Small intestine (tissue), 7 donors: ENCODE measurements around the gene MIEF1. TPM values are rescaled to one million over a fixed set of nuclear protein-coding genes. Genes with fewer than 3 reads are reported as not detected.

ENCODE experiments used
- DNase-seq, 2 donors: peaks; one replicate each; pipeline versions ENCODE4 v3.0.0 to v3.0.0-alpha.2; 2013
- FAIRE-seq: peaks from 2 replicates; lab custom pipeline; 2012; peaks lifted over from hg19 to GRCh38; lab: Jason Lieb, UNC
- H3K27ac ChIP-seq, 3 donors: one replicate each; pipeline ENCODE4 v1.5.1; 2013; ENCODE audit warnings: low read length in 2 of 3, mild to moderate bottlenecking in 2 of 3, control low read depth in 1 of 3, inconsistent platforms in 1 of 3, low read depth in 1 of 3, moderate library complexity in 1 of 3
- H3K27me3 ChIP-seq, 3 donors: one replicate each; pipeline ENCODE4 v1.6.1; 2013; ENCODE audit warnings: low read length in 3 of 3, inconsistent platforms in 1 of 3; ENCODE audit not compliant: control insufficient read depth in 3 of 3, insufficient read depth in 3 of 3
- H3K36me3 ChIP-seq, 3 donors: one replicate each; pipeline ENCODE4 v1.6.1; 2013; ENCODE audit warnings: low read length in 3 of 3, inconsistent platforms in 1 of 3, low read depth in 1 of 3, mild to moderate bottlenecking in 1 of 3, moderate library complexity in 1 of 3; ENCODE audit not compliant: control insufficient read depth in 3 of 3, insufficient read depth in 2 of 3
- H3K4me1 ChIP-seq, 3 donors: one replicate each; pipeline ENCODE4 v1.6.1; 2013; ENCODE audit warnings: low read length in 2 of 3, inconsistent platforms in 1 of 3, low read depth in 1 of 3, mild to moderate bottlenecking in 1 of 3, moderate library complexity in 1 of 3; ENCODE audit not compliant: control insufficient read depth in 3 of 3, insufficient read depth in 2 of 3
- H3K4me3 ChIP-seq, 3 donors: one replicate each; pipeline ENCODE4 v1.5.1; 2013; ENCODE audit warnings: low read length in 3 of 3, control low read depth in 1 of 3, inconsistent platforms in 1 of 3, low read depth in 1 of 3, mild to moderate bottlenecking in 1 of 3, moderate library complexity in 1 of 3
- H3K9me3 ChIP-seq, 2 donors: one replicate each; pipeline ENCODE4 v1.6.1; 2013; ENCODE audit warnings: low read depth in 1 of 2, low read length in 1 of 2; ENCODE audit not compliant: control insufficient read depth in 2 of 2, insufficient read depth in 1 of 2
- WGBS, 3 donors: extraction: QIAGEN DNeasy Blood & Tissue Kit; methylation state at CpG; one replicate each; pipeline ENCODE4 v1.1.7; 2013; 5-methylcytosine and 5-hydroxymethylcytosine counted together
- polyA plus RNA-seq, 4 donors: library from polyadenylated mRNA; stranded (reverse) in 3 of 4; unstranded in 1 of 4; fragments of 200-250 nt in 3 of 4; fragments of 120-200 nt in 1 of 4; gene quantifications; one replicate each; pipeline versions ENCODE4 v1.2.1 to v1.2.3, GENCODE V29; 2013
- donor health status: healthy with polysubstance abuse.
- donor health status: control.
- donor health status: control.
- donor health status: Bipolar disorder and iron deficiency.
- donor health status: healthy.

MIEF1 gene
- polyA plus RNA-seq, 4 donors, result 12.2 to 37.5 (median 18.7) TPM

GRCh38 chr22:39467390-39467895 is 34.6 kb upstream of the MIEF1 start:
- FAIRE-seq (no peak), DNase-seq (peak in 1 of 2 donors; percentile 34)
- Histone ChIP-seq H3K4me1 (peaks cover 0 to 79% (median 6%) of the 10 kb centered on the region in 3 donors), H3K27me3 (no peaks in the 10 kb centered on the region), H3K36me3 (peaks cover 0 to 6% (median 0%) of the 10 kb centered on the region in 3 donors), H3K9me3 (no peaks in the 10 kb centered on the region), H3K4me3 (no peak overlapping the region), H3K27ac (peak overlapping the region; percentile 93 to 99 (median 99))
- WGBS, 3 donors, result 49 to 75% (median 56%) methylated on average over 17 of the region's 17 CpGs

DNA sequence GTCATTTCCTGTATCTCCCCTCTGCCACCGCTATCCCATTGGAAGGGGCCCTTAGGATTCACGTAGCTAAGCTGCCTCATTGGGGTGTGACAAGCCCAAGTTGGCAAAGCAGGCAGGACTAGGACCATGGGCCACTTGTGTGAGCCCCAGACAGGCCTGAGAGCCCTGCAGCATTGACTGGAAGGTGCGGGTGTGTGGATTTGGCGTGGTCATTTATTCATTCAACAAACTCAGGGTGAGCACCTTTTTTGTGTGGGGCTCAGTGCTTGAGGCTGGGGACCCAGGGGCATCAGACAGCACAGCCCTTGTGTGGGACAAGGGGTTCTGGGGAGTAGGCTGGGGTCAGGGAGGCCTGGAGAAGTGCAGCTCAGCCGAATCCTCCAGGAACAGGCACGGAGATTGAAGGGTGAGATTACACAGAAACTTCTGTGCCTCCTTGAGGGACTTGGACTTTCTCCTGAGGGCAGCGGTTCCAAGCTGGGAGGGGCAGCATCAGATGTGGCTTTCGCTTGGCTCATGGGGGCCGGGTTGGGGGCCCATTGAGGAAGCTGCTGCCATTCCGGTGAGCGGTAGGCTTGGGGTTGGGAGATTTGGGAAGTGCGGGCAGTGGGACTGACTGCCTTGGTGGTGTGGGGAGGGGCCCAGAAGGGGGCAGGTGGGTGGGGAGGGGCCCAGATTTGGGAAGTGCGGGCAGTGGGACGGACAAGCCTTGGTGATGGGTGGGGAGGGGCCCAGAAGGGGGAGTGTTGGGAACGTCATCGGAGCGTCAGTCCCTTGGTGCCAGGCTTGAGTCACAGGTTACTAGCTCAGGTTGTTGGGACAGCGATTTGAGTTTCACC is 33.4 kb upstream of the MIEF1 start:
- Histone ChIP-seq H3K36me3 (peaks cover 0 to 6% (median 0%) of the 10 kb centered on the region in 3 donors), H3K27me3 (no peaks in the 10 kb centered on the region), H3K4me3 (peak overlapping the region in 2 of 3 donors; percentile 52 to 64), H3K4me1 (peaks cover 0 to 86% (median 6%) of the 10 kb centered on the region in 3 donors), H3K27ac (peak overlapping the region; percentile 93 to 99 (median 99)), H3K9me3 (no peaks in the 10 kb centered on the region)
- WGBS, 3 donors, result 27 to 59% (median 44%) methylated on average over 17 to 18 of the region's 18 CpGs
- peak; percentile 95 to 96 for DNase-seq
- no peak for FAIRE-seq

DNA sequence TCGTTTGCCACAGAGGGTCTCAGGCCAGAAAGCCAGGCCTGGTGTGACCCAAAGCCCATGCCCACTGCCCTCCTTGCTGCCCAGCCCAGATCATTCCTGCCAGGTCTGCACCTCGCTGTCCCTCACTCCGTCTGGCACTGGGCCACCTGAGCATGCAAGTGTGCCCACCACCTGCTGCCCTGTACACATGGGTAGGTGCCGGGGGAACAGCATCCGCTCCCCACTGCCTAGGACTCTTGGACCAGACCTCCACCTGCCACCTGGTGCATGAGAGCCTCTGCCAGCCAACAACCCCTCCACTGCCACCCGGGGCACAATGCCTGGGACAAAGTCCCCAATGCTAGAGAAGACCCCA is 32.8 kb upstream of the MIEF1 start:
- 6 to 59% (median 49%) methylated on average over 6 of the region's 6 CpGs for WGBS, 3 donors
- Histone ChIP-seq H3K4me3 (peak overlapping the region in 2 of 3 donors; percentile 52 to 64), H3K4me1 (peaks cover 0 to 88% (median 6%) of the 10 kb centered on the region in 3 donors), H3K9me3 (no peaks in the 10 kb centered on the region), H3K36me3 (peaks cover 0 to 3% (median 0%) of the 10 kb centered on the region in 3 donors), H3K27me3 (no peaks in the 10 kb centered on the region), H3K27ac (peak overlapping the region; percentile 93 to 99 (median 99))
- DNase-seq, result no peak
- no peak for FAIRE-seq

DNA sequence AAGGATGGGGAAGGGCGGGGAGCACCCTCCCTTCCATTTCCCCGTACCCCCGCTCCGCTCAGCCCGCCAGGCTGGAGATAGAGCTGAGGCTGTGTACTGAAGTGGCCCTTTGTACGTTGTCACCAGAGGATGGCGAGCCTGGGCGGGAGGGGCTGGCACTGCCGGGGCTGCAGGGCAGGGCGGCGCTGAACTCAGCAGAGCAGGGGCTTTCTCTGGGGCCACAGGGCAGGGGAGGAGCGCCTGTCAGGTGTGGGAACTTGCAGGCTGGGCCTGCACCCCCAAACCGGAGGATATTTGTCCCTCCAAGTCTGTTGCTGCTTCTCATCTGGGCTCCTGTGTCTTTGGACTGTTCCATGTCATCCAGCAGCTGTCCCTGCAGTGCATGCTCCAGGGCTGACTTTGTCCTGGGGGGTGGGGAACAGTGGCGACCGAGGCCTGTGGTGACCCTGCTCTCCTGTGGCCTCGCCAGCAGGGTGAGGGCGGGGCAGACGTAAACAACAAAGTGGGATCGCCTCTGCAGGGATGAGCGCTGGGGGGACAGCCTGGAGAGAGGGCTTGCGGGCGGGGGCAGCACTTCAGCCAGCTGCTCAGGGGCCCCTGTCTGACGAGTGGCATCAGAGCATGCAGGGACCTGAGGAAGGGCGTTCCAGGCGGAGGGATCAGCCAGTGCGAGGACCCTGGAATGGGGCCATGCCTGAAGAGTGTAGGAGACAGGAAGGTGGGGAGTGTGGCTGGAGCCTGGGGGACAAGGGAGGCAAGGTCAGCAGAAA is 32.2 kb upstream of the MIEF1 start:
- H3K27me3 ChIP-seq, result no peaks in the 10 kb centered on the region
- DNase-seq, result peak; percentile 83 to 86
- H3K4me3 ChIP-seq, result peak overlapping the region in 2 of 3 donors; percentile 52 to 64
- WGBS, 3 donors, result 17 to 56% (median 49%) methylated on average over 23 to 26 of the region's 26 CpGs
- no peak for FAIRE-seq
- H3K9me3 ChIP-seq, result no peaks in the 10 kb centered on the region
- peaks cover 0 to 90% (median 6%) of the 10 kb centered on the region in 3 donors for H3K4me1 ChIP-seq
- H3K36me3 ChIP-seq, result peaks cover 0 to 3% (median 0%) of the 10 kb centered on the region in 3 donors
- peak overlapping the region; percentile 93 to 99 (median 99) for H3K27ac ChIP-seq

DNA sequence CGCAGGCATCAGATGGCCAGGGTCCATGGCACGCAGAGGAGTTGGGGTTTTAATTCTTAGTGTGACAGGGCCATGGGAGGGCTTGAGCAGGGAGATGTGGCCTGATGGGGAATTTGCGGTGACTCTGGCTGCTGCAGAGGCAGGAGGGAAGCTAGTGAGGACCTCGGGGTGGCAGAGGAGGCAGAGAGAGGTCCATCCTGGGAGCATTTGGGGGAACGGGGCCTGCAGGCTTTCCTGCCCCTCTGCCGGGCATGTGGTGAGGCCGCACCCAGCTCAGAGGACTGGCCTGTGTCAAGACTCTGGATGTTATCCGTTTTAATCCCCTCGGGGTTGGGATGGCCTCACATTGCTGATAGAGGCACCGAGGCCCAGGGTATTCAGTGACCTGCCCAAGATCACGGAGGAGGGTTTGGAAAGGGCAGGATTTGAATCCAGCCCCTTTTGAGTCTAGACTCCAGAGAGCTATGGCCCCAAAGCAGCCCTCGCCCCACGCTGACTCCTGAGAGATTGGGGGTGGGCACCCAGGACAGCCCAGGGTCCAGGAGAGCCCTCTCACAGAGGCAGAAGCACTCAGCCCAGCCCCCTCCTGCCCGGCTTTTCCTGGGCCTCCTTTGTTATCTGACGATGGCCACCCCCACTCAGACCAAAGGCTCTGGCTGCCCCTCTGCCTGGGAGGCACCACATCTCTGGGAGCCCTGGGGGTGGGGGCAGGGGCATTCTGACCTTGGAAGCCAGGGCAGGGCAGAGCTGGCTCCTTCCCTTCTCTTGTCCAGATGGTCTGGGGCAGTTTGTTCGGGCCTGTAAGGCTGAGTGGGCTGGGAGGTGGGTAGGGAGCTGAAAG is 31.4 kb upstream of the MIEF1 start:
- peak overlapping the region; percentile 93 to 99 (median 99) for H3K27ac ChIP-seq
- no peaks in the 10 kb centered on the region for H3K9me3 ChIP-seq
- peak overlapping the region in 2 of 3 donors; percentile 52 to 64 for H3K4me3 ChIP-seq
- FAIRE-seq, result no peak
- peaks cover 0 to 9% (median 0%) of the 10 kb centered on the region in 3 donors for H3K36me3 ChIP-seq
- peaks cover 0 to 91% (median 6%) of the 10 kb centered on the region in 3 donors for H3K4me1 ChIP-seq
- DNase-seq, result peak; percentile 41 to 70
- WGBS, 3 donors, result 41 to 60% (median 42%) methylated on average over 16 of the region's 16 CpGs
- no peaks in the 10 kb centered on the region for H3K27me3 ChIP-seq

- H3K27me3 ChIP-seq, result no peaks in the 10 kb centered on the region
- H3K4me3 ChIP-seq, result peak overlapping the region in 2 of 3 donors; percentile 52 to 64
- H3K4me1 ChIP-seq, result peaks cover 0 to 92% (median 6%) of the 10 kb centered on the region in 3 donors
- peaks cover 0 to 17% (median 0%) of the 10 kb centered on the region in 3 donors for H3K36me3 ChIP-seq
- peak; percentile 84 to 86 for DNase-seq
- no peak for FAIRE-seq
- 12 to 23% (median 18%) methylated on average over 12 to 13 of the region's 13 CpGs for WGBS, 3 donors
- H3K27ac ChIP-seq, result peak overlapping the region; percentile 93 to 99 (median 99)
- H3K9me3 ChIP-seq, result no peaks in the 10 kb centered on the region
Measured at GRCh38 chr22:39471381-39472141, 30.5 kb upstream of the MIEF1 start.
